Measurements from ENCODE around the gene ZNF580. TPM values are rescaled to one million over a fixed set of nuclear protein-coding genes. Genes with fewer than 3 reads are reported as not detected.

Gene ZNF580
- total and polyA plus RNA-seq, 12 donors, result 16.5 to 29.9 (median 21.1) TPM

DNA sequence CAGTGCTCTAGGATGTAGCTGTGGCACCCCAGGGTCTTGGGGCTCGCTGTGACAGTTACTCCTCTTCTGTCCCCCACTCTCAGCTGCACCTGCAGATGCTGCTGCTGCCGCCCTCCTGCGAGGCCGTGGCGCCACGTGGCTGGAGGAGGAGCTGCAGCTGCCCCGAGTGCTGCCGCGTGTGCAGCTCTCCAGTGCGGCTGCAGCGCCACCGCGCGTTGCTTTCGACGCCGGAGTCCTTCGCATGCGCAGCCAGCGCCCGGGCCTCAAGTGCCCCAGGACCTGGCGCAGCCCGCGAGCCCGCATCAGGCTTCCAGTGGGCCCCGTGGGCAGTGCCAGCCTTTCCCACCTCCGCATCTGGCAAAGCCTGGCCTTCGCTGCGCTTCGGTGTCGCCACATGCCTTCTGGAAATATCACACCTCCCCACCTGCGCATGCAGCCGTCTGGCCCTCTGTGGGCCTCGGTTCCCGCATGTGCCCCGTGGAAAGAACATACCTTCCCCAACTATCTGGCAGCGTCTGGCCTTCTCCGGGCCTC lies 692 bp upstream of the ZNF580 start:
- intact Hi-C loops (cut with DNase I), result no loop called here
- no peaks in the 10 kb centered on the region for H3K9me3 ChIP-seq
- peak in 6 of 8 donors; percentile 16 to 30 (median 26) for ATAC-seq
- peak; percentile 54 to 71 for DNase-seq
- peaks cover 19 to 89% (median 69%) of the 10 kb centered on the region in 9 donors for H3K4me1 ChIP-seq
- peak overlapping the region; percentile 74 to 95 (median 84) for H3K4me3 ChIP-seq
- 8 to 18% methylated on average over 38 of the region's 38 CpGs for WGBS, 2 donors
- TF ChIP-seq, protein P1, sequence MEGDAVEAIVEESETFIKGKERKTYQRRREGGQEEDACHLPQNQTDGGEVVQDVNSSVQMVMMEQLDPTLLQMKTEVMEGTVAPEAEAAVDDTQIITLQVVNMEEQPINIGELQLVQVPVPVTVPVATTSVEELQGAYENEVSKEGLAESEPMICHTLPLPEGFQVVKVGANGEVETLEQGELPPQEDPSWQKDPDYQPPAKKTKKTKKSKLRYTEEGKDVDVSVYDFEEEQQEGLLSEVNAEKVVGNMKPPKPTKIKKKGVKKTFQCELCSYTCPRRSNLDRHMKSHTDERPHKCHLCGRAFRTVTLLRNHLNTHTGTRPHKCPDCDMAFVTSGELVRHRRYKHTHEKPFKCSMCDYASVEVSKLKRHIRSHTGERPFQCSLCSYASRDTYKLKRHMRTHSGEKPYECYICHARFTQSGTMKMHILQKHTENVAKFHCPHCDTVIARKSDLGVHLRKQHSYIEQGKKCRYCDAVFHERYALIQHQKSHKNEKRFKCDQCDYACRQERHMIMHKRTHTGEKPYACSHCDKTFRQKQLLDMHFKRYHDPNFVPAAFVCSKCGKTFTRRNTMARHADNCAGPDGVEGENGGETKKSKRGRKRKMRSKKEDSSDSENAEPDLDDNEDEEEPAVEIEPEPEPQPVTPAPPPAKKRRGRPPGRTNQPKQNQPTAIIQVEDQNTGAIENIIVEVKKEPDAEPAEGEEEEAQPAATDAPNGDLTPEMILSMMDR (IDR thresholded peaks at IDR 0.05), result peak in 7 of 9 donors; percentile 20 to 64 (median 52)
- H3K36me3 ChIP-seq, result peaks cover 0 to 14% (median 4%) of the 10 kb centered on the region in 9 donors
- H3K27ac ChIP-seq, result peak overlapping the region; percentile 87 to 95 (median 90)
- no peaks in the 10 kb centered on the region for H3K27me3 ChIP-seq

DNA sequence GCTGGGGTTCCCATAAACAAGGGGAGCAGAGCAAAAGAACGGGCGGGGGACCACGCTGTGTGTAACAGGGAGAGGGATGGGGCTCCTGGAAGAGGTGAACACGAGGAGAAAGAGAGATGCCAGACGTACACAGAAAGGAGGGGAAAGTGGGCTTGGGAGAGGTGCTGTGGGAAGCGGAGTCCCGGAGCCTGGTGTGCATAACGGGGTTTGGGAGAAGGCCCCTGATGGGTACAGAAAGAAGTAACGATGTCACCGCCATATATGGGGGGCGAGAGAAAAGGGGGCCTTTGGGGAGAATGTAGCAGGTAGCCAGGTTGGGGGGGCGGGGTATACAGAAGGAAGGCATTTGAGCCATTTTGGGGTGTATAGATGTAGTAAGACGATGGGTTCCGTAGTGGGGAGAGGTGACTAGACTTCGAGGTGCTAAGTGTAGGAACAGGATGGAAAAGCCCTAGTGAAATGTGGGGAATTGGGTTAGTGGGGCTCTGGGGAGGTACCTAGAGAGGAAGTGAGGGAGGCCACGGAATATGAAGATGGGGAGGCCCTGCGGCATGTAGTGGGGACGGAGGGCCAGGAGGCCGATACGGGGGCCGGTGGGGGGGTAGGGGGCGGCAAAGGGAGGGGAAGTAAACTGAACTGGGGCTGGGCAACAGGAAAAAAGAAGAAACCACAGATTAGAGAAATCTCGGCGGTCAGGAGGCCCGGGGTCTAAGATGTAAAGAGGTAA lies 787 bp downstream of the ZNF580 start:
- H3K9me3 ChIP-seq, result no peaks in the 10 kb centered on the region
- TF ChIP-seq, protein P1 (IDR thresholded peaks at IDR 0.05), result no peak
- peaks cover 12 to 79% (median 56%) of the 10 kb centered on the region in 9 donors for H3K4me1 ChIP-seq
- intact Hi-C loops (cut with DNase I), result no loop called here
- peaks cover 0 to 21% (median 8%) of the 10 kb centered on the region in 9 donors for H3K36me3 ChIP-seq
- 1% methylated on average over 25 of the region's 25 CpGs for WGBS, 2 donors
- H3K27ac ChIP-seq, result peak overlapping the region; percentile 87 to 95 (median 90)
- ATAC-seq, result peak in 6 of 8 donors; percentile 0 to 6 (median 2)
- DNase-seq, result no peak
- H3K27me3 ChIP-seq, result no peaks in the 10 kb centered on the region
- H3K4me3 ChIP-seq, result peak overlapping the region; percentile 74 to 95 (median 84)

DNA sequence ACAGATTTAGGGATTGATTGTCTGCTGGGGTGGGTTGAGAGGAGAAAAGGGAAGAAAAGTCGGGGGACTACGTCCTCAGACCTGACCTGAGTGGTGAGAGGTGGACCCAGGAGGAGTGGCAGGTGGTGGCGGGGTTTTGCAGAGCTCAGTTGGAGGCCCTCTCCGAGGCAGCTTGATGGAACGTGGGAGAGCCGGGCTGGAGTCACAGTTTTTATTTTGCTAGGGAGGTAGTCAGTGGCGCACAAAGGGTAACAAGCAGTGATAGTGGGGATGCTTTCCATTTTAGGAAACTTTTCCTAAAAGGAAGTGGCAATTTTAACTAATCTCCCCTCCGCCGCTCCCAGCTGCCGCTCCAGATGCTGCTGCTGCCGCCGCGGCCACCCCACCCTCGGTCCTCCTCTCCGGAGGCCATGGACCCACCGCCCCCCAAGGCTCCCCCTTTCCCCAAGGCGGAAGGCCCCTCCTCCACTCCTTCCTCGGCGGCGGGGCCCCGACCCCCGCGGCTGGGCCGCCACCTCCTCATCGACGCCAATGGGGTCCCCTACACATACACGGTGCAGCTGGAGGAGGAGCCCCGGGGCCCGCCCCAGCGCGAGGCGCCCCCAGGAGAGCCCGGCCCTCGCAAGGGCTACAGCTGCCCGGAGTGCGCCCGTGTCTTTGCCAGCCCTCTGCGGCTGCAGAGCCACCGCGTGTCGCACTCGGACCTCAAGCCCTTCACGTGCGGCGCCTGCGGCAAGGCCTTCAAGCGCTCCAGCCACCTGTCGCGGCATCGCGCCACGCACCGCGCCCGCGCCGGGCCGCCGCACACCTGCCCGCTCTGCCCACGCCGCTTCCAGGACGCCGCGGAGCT lies 1.6 kb downstream of the ZNF580 start:
- 2 to 3% methylated on average over 64 to 65 of the region's 65 CpGs for WGBS, 2 donors
- peak in 2 of 8 donors; percentile 0 to 16 for ATAC-seq
- Histone ChIP-seq H3K9me3 (no peaks in the 10 kb centered on the region), H3K27ac (peak overlapping the region in 9 of 10 donors; percentile 37 to 95 (median 89)), H3K27me3 (no peaks in the 10 kb centered on the region), H3K4me1 (peaks cover 18 to 79% (median 58%) of the 10 kb centered on the region in 9 donors), H3K4me3 (peak overlapping the region; percentile 74 to 95 (median 84)), H3K36me3 (peaks cover 0 to 21% (median 8%) of the 10 kb centered on the region in 9 donors)
- TF ChIP-seq, protein P1 (IDR thresholded peaks at IDR 0.05), result no peak
- intact Hi-C loops (cut with DNase I), result no loop called here
- DNase-seq, result peak; percentile 14 to 35

Data from heart right ventricle (tissue), 16 donors.